ENCODE measurements around the gene TP53BP1. TPM values are rescaled to one million over a fixed set of nuclear protein-coding genes. Genes with fewer than 3 reads are reported as not detected.

The TP53BP1 gene
- total RNA-seq, 4 donors from 2014 or later: 23.2 to 52.8 (median 39.2) TPM

DNA sequence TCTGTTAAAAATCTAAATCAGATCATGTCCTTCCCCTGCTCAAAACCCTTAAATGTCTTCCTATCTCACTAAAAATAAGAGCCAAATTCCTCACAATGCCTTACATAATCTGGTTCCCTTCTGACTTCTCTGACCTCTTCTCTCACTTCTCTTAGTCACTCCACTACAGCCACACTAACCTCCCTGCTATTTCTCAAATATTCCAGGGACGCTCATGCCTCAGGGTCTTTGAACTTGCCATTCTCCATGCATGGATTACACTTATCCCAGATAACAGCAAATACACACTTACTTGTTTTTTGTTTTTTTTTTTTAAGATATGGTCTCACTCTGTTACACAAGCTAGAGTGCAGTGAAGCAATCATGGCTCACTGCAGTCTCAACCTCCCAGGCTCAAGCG, 8.5 kb downstream of the TP53BP1 start:
- TF ChIP-seq, protein P1, sequence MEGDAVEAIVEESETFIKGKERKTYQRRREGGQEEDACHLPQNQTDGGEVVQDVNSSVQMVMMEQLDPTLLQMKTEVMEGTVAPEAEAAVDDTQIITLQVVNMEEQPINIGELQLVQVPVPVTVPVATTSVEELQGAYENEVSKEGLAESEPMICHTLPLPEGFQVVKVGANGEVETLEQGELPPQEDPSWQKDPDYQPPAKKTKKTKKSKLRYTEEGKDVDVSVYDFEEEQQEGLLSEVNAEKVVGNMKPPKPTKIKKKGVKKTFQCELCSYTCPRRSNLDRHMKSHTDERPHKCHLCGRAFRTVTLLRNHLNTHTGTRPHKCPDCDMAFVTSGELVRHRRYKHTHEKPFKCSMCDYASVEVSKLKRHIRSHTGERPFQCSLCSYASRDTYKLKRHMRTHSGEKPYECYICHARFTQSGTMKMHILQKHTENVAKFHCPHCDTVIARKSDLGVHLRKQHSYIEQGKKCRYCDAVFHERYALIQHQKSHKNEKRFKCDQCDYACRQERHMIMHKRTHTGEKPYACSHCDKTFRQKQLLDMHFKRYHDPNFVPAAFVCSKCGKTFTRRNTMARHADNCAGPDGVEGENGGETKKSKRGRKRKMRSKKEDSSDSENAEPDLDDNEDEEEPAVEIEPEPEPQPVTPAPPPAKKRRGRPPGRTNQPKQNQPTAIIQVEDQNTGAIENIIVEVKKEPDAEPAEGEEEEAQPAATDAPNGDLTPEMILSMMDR (IDR thresholded peaks at IDR 0.05): no peak
- ATAC-seq (ENCODE audit: low FRiP score): no peak
- DNase-seq (ENCODE audit: low spot score): no peak

- TF ChIP-seq, protein P1 (IDR thresholded peaks at IDR 0.05): no peak
- ATAC-seq (ENCODE audit: low FRiP score) (no peak), DNase-seq (ENCODE audit: low spot score) (no peak)
These were observed 9.4 kb downstream of the TP53BP1 start for GRCh38 chr15:43483297-43484128.

- DNase-seq (ENCODE audit: low spot score) (no peak), ATAC-seq (ENCODE audit: low FRiP score) (no peak)
- TF ChIP-seq, protein P1 (IDR thresholded peaks at IDR 0.05): no peak
These were observed 19.1 kb downstream of the TP53BP1 start for GRCh38 chr15:43473885-43474284.

DNA sequence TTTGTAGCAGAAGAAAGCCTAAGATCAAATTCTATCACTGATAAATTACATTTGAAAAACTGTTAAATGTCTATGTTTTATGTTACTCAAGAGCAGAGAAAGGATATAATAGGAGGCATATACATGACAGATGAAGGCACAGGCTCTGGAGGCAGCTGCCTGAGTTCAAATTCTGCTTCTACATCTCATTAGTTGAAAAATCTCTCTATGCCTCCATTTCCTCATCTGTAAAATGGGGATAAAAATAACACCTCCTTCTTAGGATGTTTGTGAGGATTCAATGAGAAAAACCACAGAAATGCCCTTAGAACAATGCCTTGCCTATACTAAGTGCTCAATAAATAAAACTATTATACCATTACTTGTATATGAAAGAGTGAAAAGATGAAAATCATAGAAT, 21.0 kb downstream of the TP53BP1 start:
- DNase-seq (ENCODE audit: low spot score) (no peak), ATAC-seq (ENCODE audit: low FRiP score) (no peak)
- TF ChIP-seq, protein P1 (IDR thresholded peaks at IDR 0.05): no peak

- ATAC-seq (ENCODE audit: low FRiP score) (no peak), DNase-seq (ENCODE audit: low spot score) (no peak)
- TF ChIP-seq, protein P1 (IDR thresholded peaks at IDR 0.05): no peak
These were observed 23.1 kb downstream of the TP53BP1 start for GRCh38 chr15:43469867-43470266.

DNA sequence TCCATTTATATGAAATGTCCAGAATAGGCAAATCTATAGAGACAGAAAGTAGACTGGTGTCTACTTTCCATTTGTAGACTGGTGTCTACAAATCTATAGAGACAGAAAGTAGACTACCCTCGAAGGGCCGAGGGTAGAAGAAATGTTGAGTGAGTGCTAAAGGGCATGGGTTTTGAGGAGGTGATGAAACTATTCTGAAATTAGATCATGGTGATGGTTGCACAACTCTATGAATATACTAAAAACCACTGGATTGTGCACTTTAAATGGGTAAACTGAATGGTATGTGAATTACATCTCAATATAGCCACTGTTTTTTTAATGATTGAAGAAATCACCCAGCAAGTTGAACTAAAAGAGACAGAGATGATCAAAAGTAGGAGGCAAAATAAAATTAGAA, 27.9 kb downstream of the TP53BP1 start:
- ATAC-seq (ENCODE audit: low FRiP score) (no peak), DNase-seq (ENCODE audit: low spot score) (no peak)
- TF ChIP-seq, protein P1 (IDR thresholded peaks at IDR 0.05): no peak

- TF ChIP-seq, protein P1 (IDR thresholded peaks at IDR 0.05): no peak
- DNase-seq (ENCODE audit: low spot score) (no peak), ATAC-seq (ENCODE audit: low FRiP score) (no peak)
These were observed 29.0 kb downstream of the TP53BP1 start for GRCh38 chr15:43463998-43464397.

Data from omental fat pad (tissue), 4 donors.